ENCODE data around the gene FHIT. TPM values are rescaled to one million over a fixed set of nuclear protein-coding genes. Genes with fewer than 3 reads are reported as not detected.

Gene FHIT
- total RNA-seq, 2 donors from 2014 or later, result 8.7 to 12.7 TPM

GRCh38 chr3:61138401-61138800 lies 112.9 kb downstream of the FHIT start:
- intact Hi-C loops (cut with DNase I), result no loop called here
- no peak for ATAC-seq
- no peak for DNase-seq

DNA sequence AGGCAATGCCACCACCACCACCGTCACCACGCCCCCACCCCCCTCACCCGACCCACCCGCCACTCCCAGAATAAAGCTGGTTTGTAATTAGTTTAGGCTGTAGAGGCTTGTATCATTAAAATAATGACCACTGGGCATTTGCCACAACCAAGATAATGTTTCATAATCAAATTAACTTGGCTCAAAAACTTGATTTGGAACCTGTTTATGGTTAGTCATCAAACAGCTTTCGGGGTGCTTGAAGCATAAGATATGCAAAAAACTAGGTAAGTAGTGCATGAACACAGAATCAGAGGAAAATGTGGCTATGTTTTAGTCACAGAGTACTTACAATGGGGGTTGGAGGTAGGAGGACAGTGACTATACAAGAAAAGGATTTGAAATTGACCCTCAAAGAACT lies 115.1 kb downstream of the FHIT start:
- intact Hi-C loops (cut with DNase I), result no loop called here
- DNase-seq (no peak), ATAC-seq (no peak)

DNA sequence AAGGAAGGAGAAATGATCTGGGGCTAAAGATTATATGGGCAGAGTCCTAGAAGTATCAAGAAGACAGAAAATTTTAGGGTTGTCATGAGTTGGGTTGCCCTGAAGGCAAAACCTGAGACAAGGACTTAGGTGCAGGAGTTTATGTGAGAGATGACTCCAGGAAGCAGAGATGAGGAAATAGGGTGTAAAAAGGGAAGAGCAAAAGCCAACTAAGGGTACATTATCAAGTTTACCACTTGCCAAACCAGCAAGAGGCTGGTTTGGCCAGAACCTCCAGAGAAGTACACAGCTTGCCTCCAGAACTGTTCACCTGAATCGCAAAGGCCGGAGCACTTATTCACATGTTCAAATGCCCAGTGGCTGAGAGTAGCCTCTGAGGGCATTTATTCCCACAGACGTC lies 116.7 kb downstream of the FHIT start:
- no peak for ATAC-seq
- no peak for DNase-seq
- intact Hi-C loops (cut with DNase I), result no loop called here

DNA sequence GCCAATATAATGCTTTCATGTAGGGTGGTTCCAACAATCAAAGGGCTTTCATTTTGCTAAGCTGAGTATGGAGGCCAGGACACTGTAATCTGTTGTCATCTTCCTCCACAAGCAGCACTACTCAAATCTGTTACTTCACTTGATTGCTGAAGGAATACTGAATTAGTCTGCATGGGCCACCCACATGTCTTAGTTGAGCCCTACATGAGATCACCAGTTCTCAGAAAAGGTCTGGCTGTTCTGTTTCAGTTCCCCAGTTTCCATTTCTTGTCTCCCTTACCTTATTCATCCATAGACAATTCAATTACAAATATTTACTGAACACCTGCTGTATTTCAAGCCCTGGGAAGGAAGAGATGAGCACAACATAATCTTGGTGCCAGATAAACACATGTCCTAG lies 119.2 kb downstream of the FHIT start:
- no peak for DNase-seq
- no peak for ATAC-seq
- intact Hi-C loops (cut with DNase I), result no loop called here

DNA sequence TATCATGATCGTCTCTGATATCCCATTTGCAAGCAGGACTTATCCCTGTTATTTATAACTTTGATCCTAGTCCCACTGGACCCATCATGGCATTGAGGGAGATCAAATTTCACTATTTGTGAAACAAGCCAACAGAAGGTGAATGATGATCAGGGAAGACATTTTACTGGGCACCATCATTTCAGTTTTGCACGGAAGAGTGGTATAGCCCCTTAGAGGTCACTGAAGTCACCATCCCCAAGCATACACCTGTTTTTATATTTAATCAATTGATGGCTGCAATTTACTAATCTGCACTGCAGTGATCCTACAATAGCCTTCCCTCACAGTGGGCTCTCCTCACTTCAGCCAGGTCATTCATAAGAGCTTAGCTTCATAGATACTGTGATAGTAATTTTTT lies 132.4 kb downstream of the FHIT start:
- no peak for ATAC-seq
- no peak for DNase-seq
- intact Hi-C loops (cut with DNase I), result no loop called here

DNA sequence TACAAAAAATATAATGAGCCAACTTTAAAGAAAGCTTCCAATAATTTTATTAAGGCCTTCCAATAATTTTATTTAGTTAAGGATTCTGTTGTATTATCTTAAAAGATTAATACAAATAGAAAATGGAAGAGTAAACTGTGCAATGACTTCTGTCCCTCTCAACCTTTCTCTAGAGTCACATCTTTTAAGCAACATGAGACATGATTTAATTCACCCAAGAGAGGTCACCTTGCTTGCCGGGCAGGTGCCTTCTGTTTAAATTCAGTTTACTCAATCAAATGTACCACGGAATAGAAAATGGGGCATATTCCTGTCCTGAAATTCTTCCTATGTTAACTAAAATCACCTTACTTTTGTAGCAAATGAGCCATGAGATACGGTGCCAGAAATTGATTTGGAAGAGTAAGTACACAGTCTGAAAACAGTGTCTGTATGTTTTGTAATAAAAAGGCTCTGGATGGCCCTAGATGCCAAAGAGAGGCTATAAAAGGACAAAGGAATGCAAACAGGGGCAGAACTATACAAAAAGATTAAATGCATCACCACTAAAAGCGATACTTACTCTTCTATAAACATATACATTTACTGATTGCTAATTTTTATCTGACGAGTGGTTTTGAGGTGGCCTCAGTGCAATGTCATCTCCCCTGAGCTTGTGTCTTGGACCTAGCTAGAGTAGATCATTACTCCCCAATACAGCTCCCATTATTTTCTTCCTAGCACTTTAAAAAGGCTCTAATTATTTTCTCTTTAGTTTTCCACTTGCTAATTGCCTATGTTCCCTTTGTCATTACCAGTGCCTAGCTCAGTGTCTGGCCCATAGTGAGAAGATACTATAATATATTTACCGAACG lies 134.0 kb downstream of the FHIT start:
- intact Hi-C loops (cut with DNase I), result no loop called here
- DNase-seq (no peak), ATAC-seq (no peak)

DNA sequence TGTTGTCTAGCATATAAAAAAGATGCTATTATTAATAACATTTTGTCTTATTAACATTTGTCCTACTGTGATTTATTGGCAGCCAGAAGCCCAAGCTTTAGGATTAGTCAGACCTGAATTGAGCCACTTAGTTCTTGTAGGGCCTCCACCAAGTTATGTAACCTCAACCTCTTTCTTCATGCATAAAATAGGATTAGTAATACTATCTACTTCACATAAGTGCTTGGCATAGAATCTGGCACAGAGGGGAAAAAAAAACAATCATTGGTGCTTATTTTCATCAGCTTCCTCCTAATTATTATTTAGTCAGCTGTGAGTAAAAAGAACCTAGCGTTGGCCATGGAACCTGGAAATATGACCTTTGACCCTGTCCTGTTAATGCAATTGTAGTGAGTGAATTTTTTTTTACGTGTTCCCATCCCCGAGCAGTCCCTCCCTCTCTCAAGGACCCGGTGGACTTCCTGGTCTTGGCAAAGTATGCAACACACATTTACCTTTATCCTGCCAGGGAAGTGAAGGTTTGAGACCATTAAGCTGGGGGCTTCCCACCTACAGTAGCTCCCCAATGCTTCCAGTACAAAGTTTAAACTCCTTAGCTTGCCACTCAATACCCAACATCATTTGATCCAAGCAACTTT lies 136.8 kb downstream of the FHIT start:
- DNase-seq (no peak), ATAC-seq (no peak)
- intact Hi-C loops (cut with DNase I), result no loop called here

GRCh38 chr3:61111825-61112224 lies 139.4 kb downstream of the FHIT start:
- DNase-seq (no peak), ATAC-seq (no peak)
- intact Hi-C loops (cut with DNase I), result no loop called here

DNA sequence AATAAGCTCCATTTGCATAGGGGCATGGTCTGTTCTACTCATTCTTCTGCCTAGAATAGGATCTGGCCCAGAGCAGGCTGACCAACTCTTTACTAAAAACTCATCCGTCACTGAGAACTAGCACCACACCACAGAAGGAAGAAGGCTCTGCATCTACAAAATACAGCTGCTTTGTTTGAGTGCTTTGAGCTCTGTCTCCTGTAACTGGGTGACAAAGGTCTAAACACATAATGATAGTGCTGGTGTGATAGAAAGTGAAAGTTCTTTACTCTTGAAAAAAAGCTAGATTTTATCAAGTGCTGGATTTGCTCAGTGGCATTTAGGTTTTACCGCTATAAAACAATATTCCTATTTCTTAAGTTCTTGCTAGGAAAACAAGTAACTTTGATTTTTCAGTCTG lies 140.7 kb downstream of the FHIT start:
- no peak for DNase-seq
- intact Hi-C loops (cut with DNase I), result no loop called here
- no peak for ATAC-seq

- DNase-seq, result no peak
- intact Hi-C loops (cut with DNase I), result no loop called here
- no peak for ATAC-seq
Observed at GRCh38 chr3:61108247-61109019, 142.8 kb downstream of the FHIT start.

DNA sequence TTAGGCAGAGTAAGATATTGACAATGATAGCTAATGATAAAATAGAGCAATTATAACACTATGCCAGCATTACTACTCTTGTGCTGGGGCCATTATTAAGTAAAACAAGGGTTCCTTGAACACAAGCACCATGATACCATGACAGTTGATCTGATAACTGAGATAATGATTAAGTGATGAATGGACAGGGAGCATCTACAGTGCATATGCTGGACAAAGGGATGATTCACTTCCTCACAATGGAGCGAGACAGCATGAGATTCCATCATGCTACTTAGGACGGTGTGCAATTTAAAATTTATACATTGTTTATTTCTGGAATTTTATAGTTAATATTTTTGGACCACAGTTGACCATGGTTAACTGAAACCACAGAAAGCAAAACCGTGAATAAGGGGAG lies 156.6 kb downstream of the FHIT start:
- intact Hi-C loops (cut with DNase I), result no loop called here
- DNase-seq, result no peak
- ATAC-seq, result no peak

DNA sequence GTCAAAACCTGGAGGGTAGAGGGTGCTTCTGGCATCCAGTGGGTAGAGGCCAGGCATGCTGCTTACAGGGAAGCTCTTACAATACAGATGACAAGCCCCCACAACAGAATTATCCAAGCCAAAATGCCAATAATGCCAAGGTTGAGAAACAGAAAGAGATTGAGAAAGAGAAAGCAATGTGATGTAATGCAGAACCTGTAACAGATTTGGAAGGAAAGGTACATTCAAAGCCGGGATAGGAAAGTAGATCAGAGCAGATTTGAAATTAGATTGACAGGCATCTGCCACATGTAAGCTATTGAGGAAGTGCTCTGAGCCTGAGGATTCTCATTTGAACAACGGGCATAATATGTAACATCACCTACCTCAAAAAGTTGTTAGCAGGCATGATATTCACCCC lies 157.9 kb downstream of the FHIT start:
- ATAC-seq (no peak), DNase-seq (no peak)
- intact Hi-C loops (cut with DNase I), result no loop called here

GRCh38 chr3:61092870-61093269 lies 158.4 kb downstream of the FHIT start:
- ATAC-seq, result no peak
- intact Hi-C loops (cut with DNase I), result no loop called here
- DNase-seq, result no peak

DNA sequence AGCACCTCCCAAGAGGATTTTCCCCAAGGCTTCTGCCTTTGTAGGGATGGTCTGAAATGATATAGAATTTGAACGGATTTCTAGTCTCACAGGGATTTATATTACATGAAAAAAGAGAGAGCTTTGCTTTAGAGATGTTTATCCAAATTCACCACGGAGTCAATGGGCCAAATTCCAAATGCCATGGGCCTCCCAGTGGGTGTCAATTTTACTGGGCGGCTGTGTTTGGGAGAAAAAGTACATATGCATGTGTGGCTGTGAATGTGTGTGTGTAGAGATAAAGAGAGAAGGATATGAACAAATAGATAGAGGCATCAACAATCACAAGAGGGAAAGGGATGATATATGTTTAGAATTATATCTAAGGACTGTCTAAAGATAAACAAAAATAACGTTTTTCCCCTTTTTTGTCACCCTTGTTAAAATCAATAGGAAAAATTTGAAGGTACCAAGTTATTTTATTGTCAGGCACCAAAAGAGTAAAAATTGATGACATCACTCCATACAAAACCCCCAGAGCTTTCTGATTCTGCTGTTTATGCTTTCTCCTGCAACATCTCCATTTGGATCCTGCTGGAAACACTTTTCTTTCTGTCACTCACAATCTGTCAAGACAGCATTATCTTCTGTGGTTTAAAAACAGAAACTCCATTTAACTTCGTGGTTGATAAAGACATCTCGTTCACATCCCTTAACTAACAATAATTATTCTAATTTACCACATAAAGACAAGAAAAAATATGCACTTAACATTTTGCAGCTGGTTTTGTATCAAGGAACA lies 160.7 kb downstream of the FHIT start:
- intact Hi-C loops (cut with DNase I), result no loop called here
- ATAC-seq, result no peak
- no peak for DNase-seq

- intact Hi-C loops (cut with DNase I), result no loop called here
- DNase-seq (no peak), ATAC-seq (no peak)
Observed at GRCh38 chr3:61087465-61087864, 163.8 kb downstream of the FHIT start.

GRCh38 chr3:61081554-61081953 lies 169.7 kb downstream of the FHIT start:
- ATAC-seq, result no peak
- no peak for DNase-seq
- intact Hi-C loops (cut with DNase I), result no loop called here

GRCh38 chr3:61080737-61081445 lies 170.4 kb downstream of the FHIT start:
- DNase-seq (no peak), ATAC-seq (no peak)
- intact Hi-C loops (cut with DNase I), result no loop called here

GRCh38 chr3:61078048-61078752 lies 173.1 kb downstream of the FHIT start:
- intact Hi-C loops (cut with DNase I), result no loop called here
- no peak for ATAC-seq

More at GRCh38 chr3:61078048-61078752, 173.1 kb downstream of the FHIT start:
- DNase-seq, result no peak

Data from left cardiac atrium (tissue), 4 donors.